ENCODE data around the gene EPB41. TPM values are rescaled to one million over a fixed set of nuclear protein-coding genes. Genes with fewer than 3 reads are reported as not detected.

Gene EPB41
- total RNA-seq, 4 donors from 2014 or later = 28.8 to 57.6 (median 43.2) TPM

- no peak for TF ChIP-seq CTCF (IDR thresholded peaks at IDR 0.05)
- DNase-seq (ENCODE audit: low spot score) = no peak
- ATAC-seq (ENCODE audit: low FRiP score) = no peak
These were observed 12.4 kb downstream of the EPB41 start for GRCh38 chr1:28926629-28927265.

- ATAC-seq (ENCODE audit: low FRiP score) (no peak), DNase-seq (ENCODE audit: low spot score) (no peak)
- TF ChIP-seq CTCF (IDR thresholded peaks at IDR 0.05) = no peak
These were observed 12.9 kb downstream of the EPB41 start for GRCh38 chr1:28927266-28927647.

- ATAC-seq (ENCODE audit: low FRiP score) (no peak), DNase-seq (ENCODE audit: low spot score) (no peak)
- no peak for TF ChIP-seq CTCF (IDR thresholded peaks at IDR 0.05)
These were observed 13.4 kb downstream of the EPB41 start for GRCh38 chr1:28927648-28928313.

GRCh38 chr1:28928314-28928941 lies 14.1 kb downstream of the EPB41 start:
- no peak for TF ChIP-seq CTCF (IDR thresholded peaks at IDR 0.05)
- ATAC-seq (ENCODE audit: low FRiP score) = no peak
- no peak for DNase-seq (ENCODE audit: low spot score)

GRCh38 chr1:28933277-28933676 lies 18.9 kb downstream of the EPB41 start:
- DNase-seq (ENCODE audit: low spot score) (no peak), ATAC-seq (ENCODE audit: low FRiP score) (no peak)
- no peak for TF ChIP-seq CTCF (IDR thresholded peaks at IDR 0.05)

GRCh38 chr1:28933918-28934317 lies 19.5 kb downstream of the EPB41 start:
- ATAC-seq (ENCODE audit: low FRiP score) = no peak
- no peak for DNase-seq (ENCODE audit: low spot score)
- no peak for TF ChIP-seq CTCF (IDR thresholded peaks at IDR 0.05)

Measured in omental fat pad (tissue), 4 donors.